Activated CD4-positive, alpha-beta T cell treated with anti-CD3 and anti-CD28 coated beads for 36 hours (primary cell): Measurements from ENCODE around the gene SLC25A22. TPM values are rescaled to one million over a fixed set of nuclear protein-coding genes. Genes with fewer than 3 reads are reported as not detected.
A peak's percentile ranks its signal among the peaks of the same experiment; 100 is the strongest.

Experiments used
- ATAC-seq: fragments of 200-7000 bp; cut with Tn5 transposase; one replicate; pipeline ENCODE4 v1.10.0; 2021; ENCODE audit warnings: mild to moderate bottlenecking, moderate library complexity
- CTCF ChIA-PET: fragments of 350-600 bp; sonication (Branson Sonifier 250); formaldehyde crosslinking; loops from one replicate; lab custom pipeline; 2021; ENCODE audit warnings: antibody characterized with exemption; lab: Charles Lee
- POLR2A ChIA-PET: fragments of 350-600 bp; sonication (Branson Sonifier 250); formaldehyde crosslinking; loops from one replicate; lab custom pipeline; 2021; ENCODE audit warnings: antibody characterized with exemption, inconsistent platforms; lab: Charles Lee
- DNase-seq: peaks from one replicate; pipeline ENCODE4 v3.0.0-alpha.2; 2020
- H3K27ac Mint-ChIP-seq: one replicate; pipeline ENCODE4 v1.8.0; 2021; ENCODE audit warnings: mixed read lengths
- H3K27me3 Mint-ChIP-seq: one replicate; pipeline ENCODE4 v1.8.0; 2021; ENCODE audit warnings: mixed read lengths
- H3K36me3 Mint-ChIP-seq: one replicate; pipeline ENCODE4 v1.8.0; 2021; ENCODE audit warnings: low read depth, mixed read lengths
- H3K4me1 Mint-ChIP-seq: one replicate; pipeline ENCODE4 v1.8.0; 2021; ENCODE audit warnings: mixed read lengths
- H3K4me3 Mint-ChIP-seq: one replicate; pipeline ENCODE4 v1.8.0; 2021; ENCODE audit warnings: mild to moderate bottlenecking, moderate library complexity, mixed read lengths
- H3K9me3 Mint-ChIP-seq: one replicate; pipeline ENCODE4 v1.8.0; 2021; ENCODE audit warnings: low read depth, mixed read lengths
- intact Hi-C, 2 experiments: fragments of 100-400 bp; cut with DNase I in 1 of 2; cut with micrococcal nuclease in 1 of 2; formaldehyde crosslinking; loops; one replicate each; pipeline versions ENCODE4 v1.14.2 to v1.15.1; 2022 to 2024; cut with DNase I, micrococcal nuclease
- total RNA-seq, 2 experiments: library from RNA; stranded (reverse); gene quantifications; one replicate each; pipeline ENCODE4 v1.2.3, GENCODE V29; 2021

Gene SLC25A22
- total RNA-seq, 2 experiments from 2014 or later = 33.9 to 36.6 TPM

- DNase-seq = no peak
- POLR2A ChIA-PET = no interaction called here
- H3K27ac Mint-ChIP-seq = no peak overlapping the region
Observed at GRCh38 chr11:773830-774229, 24.3 kb downstream of the SLC25A22 start.

GRCh38 chr11:773425-773824 is 24.7 kb downstream of the SLC25A22 start:
- CTCF ChIA-PET = no interaction called here
- intact Hi-C loops = no loop called here
- H3K27ac Mint-ChIP-seq = no peak overlapping the region

More at GRCh38 chr11:773830-774229, 24.3 kb downstream of the SLC25A22 start:
- no peak overlapping the region for H3K4me3 Mint-ChIP-seq
- H3K9me3 Mint-ChIP-seq = no peaks in the 10 kb centered on the region
- H3K36me3 Mint-ChIP-seq = peaks cover 12% of the 10 kb centered on the region
- ATAC-seq = no peak
- intact Hi-C loops = no loop called here
- H3K27me3 Mint-ChIP-seq = no peaks in the 10 kb centered on the region
- H3K4me1 Mint-ChIP-seq = peaks cover 15% of the 10 kb centered on the region
- CTCF ChIA-PET = no interaction called here

GRCh38 chr11:772429-773390 is 25.4 kb downstream of the SLC25A22 start:
- Mint-ChIP-seq H3K4me3 (no peak overlapping the region), H3K4me1 (peaks cover 14% of the 10 kb centered on the region), H3K27me3 (no peaks in the 10 kb centered on the region), H3K9me3 (no peaks in the 10 kb centered on the region), H3K27ac (no peak overlapping the region), H3K36me3 (peaks cover 11% of the 10 kb centered on the region)
- ChIA-PET CTCF (no interaction called here), POLR2A (no interaction called here)
- intact Hi-C loops = no loop called here
- DNase-seq = no peak
- no peak for ATAC-seq

More at GRCh38 chr11:773425-773824, 24.7 kb downstream of the SLC25A22 start:
- Mint-ChIP-seq H3K27me3 (no peaks in the 10 kb centered on the region), H3K4me3 (no peak overlapping the region), H3K36me3 (peaks cover 11% of the 10 kb centered on the region), H3K9me3 (no peaks in the 10 kb centered on the region), H3K4me1 (peaks cover 14% of the 10 kb centered on the region)
- DNase-seq = no peak
- no peak for ATAC-seq
- POLR2A ChIA-PET = no interaction called here

GRCh38 chr11:771617-772204 is 26.4 kb downstream of the SLC25A22 start:
- no peak for DNase-seq
- POLR2A ChIA-PET = no interaction called here
- Mint-ChIP-seq H3K27ac (no peak overlapping the region), H3K4me3 (no peak overlapping the region), H3K36me3 (peaks cover 11% of the 10 kb centered on the region), H3K9me3 (no peaks in the 10 kb centered on the region), H3K4me1 (peaks cover 19% of the 10 kb centered on the region), H3K27me3 (no peaks in the 10 kb centered on the region)
- CTCF ChIA-PET = no interaction called here
- ATAC-seq = no peak
- intact Hi-C loops = no loop called here

- peaks cover 10% of the 10 kb centered on the region for H3K36me3 Mint-ChIP-seq
- intact Hi-C loops = no loop called here
- H3K27me3 Mint-ChIP-seq = no peaks in the 10 kb centered on the region
- ChIA-PET CTCF (no interaction called here), POLR2A (no interaction called here)
- H3K27ac Mint-ChIP-seq = no peak overlapping the region
- DNase-seq = no peak
- no peak for ATAC-seq
- H3K4me3 Mint-ChIP-seq = no peak overlapping the region
- peaks cover 19% of the 10 kb centered on the region for H3K4me1 Mint-ChIP-seq
- no peaks in the 10 kb centered on the region for H3K9me3 Mint-ChIP-seq
Observed at GRCh38 chr11:770642-771616, 27.2 kb downstream of the SLC25A22 start.

- intact Hi-C loops = no loop called here
- Mint-ChIP-seq H3K4me3 (no peak overlapping the region), H3K27ac (no peak overlapping the region)
Observed at GRCh38 chr11:769887-770641, 28.0 kb downstream of the SLC25A22 start.

GRCh38 chr11:767238-767637 is 30.8 kb downstream of the SLC25A22 start:
- DNase-seq (no peak), ATAC-seq (no peak)
- CTCF ChIA-PET = no interaction called here
- no peaks in the 10 kb centered on the region for H3K27me3 Mint-ChIP-seq
- H3K4me1 Mint-ChIP-seq = peaks cover 10% of the 10 kb centered on the region
- H3K27ac Mint-ChIP-seq = no peak overlapping the region
- POLR2A ChIA-PET = no interaction called here
- H3K4me3 Mint-ChIP-seq = no peak overlapping the region
- peaks cover 25% of the 10 kb centered on the region for H3K36me3 Mint-ChIP-seq
- H3K9me3 Mint-ChIP-seq = no peaks in the 10 kb centered on the region
- intact Hi-C loops = no loop called here

More at GRCh38 chr11:769887-770641, 28.0 kb downstream of the SLC25A22 start:
- POLR2A ChIA-PET = no interaction called here
- no peaks in the 10 kb centered on the region for H3K27me3 Mint-ChIP-seq
- H3K9me3 Mint-ChIP-seq = no peaks in the 10 kb centered on the region
- CTCF ChIA-PET = no interaction called here
- DNase-seq = no peak
- no peak for ATAC-seq
- H3K36me3 Mint-ChIP-seq = peaks cover 14% of the 10 kb centered on the region
- H3K4me1 Mint-ChIP-seq = peaks cover 12% of the 10 kb centered on the region

GRCh38 chr11:766936-767210 is 31.2 kb downstream of the SLC25A22 start:
- no peak for ATAC-seq
- ChIA-PET CTCF (interaction anchor here (1.0 kb wide), 1 partner anchor 40 kb away, joined by 3 read pairs; no protein-coding TSS in a partner anchor), POLR2A (no interaction called here)
- peaks cover 10% of the 10 kb centered on the region for H3K4me1 Mint-ChIP-seq
- peak overlapping the region; percentile 14 for H3K27ac Mint-ChIP-seq
- intact Hi-C loops = no loop called here
- H3K36me3 Mint-ChIP-seq = peaks cover 28% of the 10 kb centered on the region
- no peak for DNase-seq
- no peaks in the 10 kb centered on the region for H3K9me3 Mint-ChIP-seq
- no peak overlapping the region for H3K4me3 Mint-ChIP-seq
- no peaks in the 10 kb centered on the region for H3K27me3 Mint-ChIP-seq

- CTCF ChIA-PET = interaction anchor here (0.7 to 1.3 kb wide), 5 partner anchors 10 to 557 kb away, joined by 3 read pairs; partner anchors contain the start of gene TMEM80
Observed at GRCh38 chr11:766106-766935, 31.8 kb downstream of the SLC25A22 start.

GRCh38 chr11:765802-766091 is 32.3 kb downstream of the SLC25A22 start:
- POLR2A ChIA-PET = no interaction called here
- CTCF ChIA-PET = interaction anchor here (0.7 to 1.3 kb wide), 5 partner anchors 10 to 557 kb away, joined by 3 read pairs; partner anchors contain the start of gene TMEM80
- H3K36me3 Mint-ChIP-seq = peaks cover 33% of the 10 kb centered on the region
- ATAC-seq (no peak), DNase-seq (no peak)
- H3K9me3 Mint-ChIP-seq = no peaks in the 10 kb centered on the region
- no peak overlapping the region for H3K27ac Mint-ChIP-seq
- peaks cover 10% of the 10 kb centered on the region for H3K4me1 Mint-ChIP-seq
- intact Hi-C loops = no loop called here
- H3K27me3 Mint-ChIP-seq = no peaks in the 10 kb centered on the region
- H3K4me3 Mint-ChIP-seq = no peak overlapping the region

More at GRCh38 chr11:766106-766935, 31.8 kb downstream of the SLC25A22 start:
- DNase-seq (no peak), ATAC-seq (peak; percentile 64)
- H3K36me3 Mint-ChIP-seq = peaks cover 33% of the 10 kb centered on the region
- peak overlapping the region; percentile 14 for H3K27ac Mint-ChIP-seq
- peaks cover 10% of the 10 kb centered on the region for H3K4me1 Mint-ChIP-seq
- no peaks in the 10 kb centered on the region for H3K9me3 Mint-ChIP-seq
- POLR2A ChIA-PET = no interaction called here
- intact Hi-C loops = no loop called here
- H3K4me3 Mint-ChIP-seq = no peak overlapping the region
- H3K27me3 Mint-ChIP-seq = no peaks in the 10 kb centered on the region
